Right lobe of liver (tissue), 6 donors: ENCODE measurements around the gene IP6K3. TPM values are rescaled to one million over a fixed set of nuclear protein-coding genes. Genes with fewer than 3 reads are reported as not detected.

Experiments
- ATAC-seq, 4 donors: fragments of 200-7000 bp; cut with Tn5 transposase; one replicate each; pipeline ENCODE4 v1.9.1; 2020; ENCODE audit warnings: mild to moderate bottlenecking in 4 of 4, moderate library complexity in 4 of 4
- DNase-seq, 3 donors: peaks; one replicate each; pipeline ENCODE4 v3.0.0-alpha.2; 2020
- H3K27ac ChIP-seq, 3 donors: fragments of 200-600 bp; one replicate each; pipeline ENCODE4 v1.8.0; 2022
- H3K27me3 ChIP-seq, 2 donors: fragments of 200-600 bp; one replicate each; pipeline ENCODE4 v1.8.0; 2022
- H3K36me3 ChIP-seq, 4 donors: fragments of 200-600 bp; sonication (generic) in 1 of 4; one replicate each; pipeline versions ENCODE4 v1.5.1 to v1.8.0; 2017 to 2022; ENCODE audit warnings: control low read depth in 1 of 4
- H3K4me1 ChIP-seq, 4 donors: fragments of 200-600 bp; sonication (generic) in 1 of 4; one replicate each; pipeline versions ENCODE4 v1.5.1 to v1.8.0; 2017 to 2022; ENCODE audit warnings: control low read depth in 1 of 4
- H3K4me3 ChIP-seq, 3 donors: fragments of 200-600 bp; one replicate each; pipeline ENCODE4 v1.8.0; 2022
- H3K9me3 ChIP-seq, 4 donors: fragments of 200-600 bp; sonication (generic) in 1 of 4; one replicate each; pipeline versions ENCODE4 v1.5.1 to v1.8.0; 2017 to 2022; ENCODE audit warnings: control low read depth in 1 of 4
- POLR2A ChIP-seq: fragments of 450-650 bp; IDR thresholded peaks from one replicate; pipeline ENCODE4 v1.6.1; 2017; ENCODE audit warnings: antibody characterized with exemption, mild to moderate bottlenecking
- WGBS: methylation state at CpG from one replicate; pipeline ENCODE4 v1.1.6; 2018; ENCODE audit warnings: low coverage, low lambda C conversion rate; ENCODE audit not compliant: insufficient coverage; ENCODE audit errors: missing lambda C conversion rate; 5-methylcytosine and 5-hydroxymethylcytosine counted together
- intact Hi-C, 2 donors: fragments of 100-400 bp; cut with DNase I; formaldehyde crosslinking; loops; one replicate each; pipeline versions ENCODE4 v1.11.2 to v1.14.1; 2022
- total RNA-seq, 6 experiments: library from RNA; depleted of rRNA in 2 of 6; stranded (reverse); fragments of >200 nt in 2 of 6; fragmentation: NEBNext Ultra II Directional in 3 of 6; extraction: Animal tissue kit (Norgen Biotek cat#: 25700) in 3 of 6; gene quantifications; one replicate each; pipeline versions ENCODE4 v1.1.0 to v1.2.4, GENCODE V29; 2016 to 2023
- TF ChIP-seq, protein P1 (sequence below), 4 donors: fragments of 200-600 bp in 3 of 4; fragments of 450-650 bp in 1 of 4; IDR thresholded peaks; one replicate each; pipeline versions ENCODE4 v1.5.1 to v1.8.0; 2016 to 2022; ENCODE audit warnings: antibody characterized with exemption in 4 of 4, mild to moderate bottlenecking in 2 of 4
- donor health status: DM: no; HTN: yes; CAD: no.
- donor health status: DM: no; HTN: no; CAD: no.
- donor health status: DM: no; HTN: no; CAD: no.
- donor health status: DM: no; HTN: yes; CAD: no.
- donor health status: DM: no; HTN: yes; CAD: no.

The IP6K3 gene
- total RNA-seq, 6 experiments from 2014 or later, result 4.8 to 28.0 (median 9.7) TPM

DNA sequence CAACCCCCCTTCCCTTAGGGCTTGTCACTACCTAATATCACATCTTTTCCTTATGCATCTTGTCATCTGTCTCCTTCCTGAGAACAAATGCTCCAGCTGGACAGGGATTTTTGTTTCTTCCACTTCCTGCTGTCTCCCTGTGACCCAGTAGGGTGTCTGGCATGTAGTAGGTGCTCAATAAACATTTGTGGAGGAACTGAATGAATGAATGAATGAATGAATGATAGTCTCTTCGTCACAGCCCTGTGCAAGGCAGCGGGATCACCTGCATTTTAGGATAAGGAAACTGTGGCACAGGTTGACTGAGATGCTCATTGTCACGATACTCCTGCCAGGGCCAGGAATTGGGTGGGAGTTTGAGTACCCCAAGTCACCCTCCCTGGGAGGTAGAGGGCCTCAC, 28.1 kb upstream of the IP6K3 start:
- intact Hi-C loops, result loop anchor here (5.0 kb wide), 2 partner anchors 253 to 378 kb away; no protein-coding TSS in a partner anchor
- DNase-seq (no peak), ATAC-seq (no peak)
- no peaks in the 10 kb centered on the region for H3K9me3 ChIP-seq
- no peak overlapping the region for H3K4me3 ChIP-seq
- peaks cover 0 to 3% (median 0%) of the 10 kb centered on the region in 4 donors for H3K4me1 ChIP-seq
- peaks cover 29 to 59% (median 42%) of the 10 kb centered on the region in 4 donors for H3K36me3 ChIP-seq
- no peaks in the 10 kb centered on the region for H3K27me3 ChIP-seq
- H3K27ac ChIP-seq, result no peak overlapping the region
- TF ChIP-seq, protein P1, sequence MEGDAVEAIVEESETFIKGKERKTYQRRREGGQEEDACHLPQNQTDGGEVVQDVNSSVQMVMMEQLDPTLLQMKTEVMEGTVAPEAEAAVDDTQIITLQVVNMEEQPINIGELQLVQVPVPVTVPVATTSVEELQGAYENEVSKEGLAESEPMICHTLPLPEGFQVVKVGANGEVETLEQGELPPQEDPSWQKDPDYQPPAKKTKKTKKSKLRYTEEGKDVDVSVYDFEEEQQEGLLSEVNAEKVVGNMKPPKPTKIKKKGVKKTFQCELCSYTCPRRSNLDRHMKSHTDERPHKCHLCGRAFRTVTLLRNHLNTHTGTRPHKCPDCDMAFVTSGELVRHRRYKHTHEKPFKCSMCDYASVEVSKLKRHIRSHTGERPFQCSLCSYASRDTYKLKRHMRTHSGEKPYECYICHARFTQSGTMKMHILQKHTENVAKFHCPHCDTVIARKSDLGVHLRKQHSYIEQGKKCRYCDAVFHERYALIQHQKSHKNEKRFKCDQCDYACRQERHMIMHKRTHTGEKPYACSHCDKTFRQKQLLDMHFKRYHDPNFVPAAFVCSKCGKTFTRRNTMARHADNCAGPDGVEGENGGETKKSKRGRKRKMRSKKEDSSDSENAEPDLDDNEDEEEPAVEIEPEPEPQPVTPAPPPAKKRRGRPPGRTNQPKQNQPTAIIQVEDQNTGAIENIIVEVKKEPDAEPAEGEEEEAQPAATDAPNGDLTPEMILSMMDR (IDR thresholded peaks at IDR 0.05), result no peak
- no peak for TF ChIP-seq POLR2A
- WGBS, result 100% methylated on average over 3 of the region's 3 CpGs

DNA sequence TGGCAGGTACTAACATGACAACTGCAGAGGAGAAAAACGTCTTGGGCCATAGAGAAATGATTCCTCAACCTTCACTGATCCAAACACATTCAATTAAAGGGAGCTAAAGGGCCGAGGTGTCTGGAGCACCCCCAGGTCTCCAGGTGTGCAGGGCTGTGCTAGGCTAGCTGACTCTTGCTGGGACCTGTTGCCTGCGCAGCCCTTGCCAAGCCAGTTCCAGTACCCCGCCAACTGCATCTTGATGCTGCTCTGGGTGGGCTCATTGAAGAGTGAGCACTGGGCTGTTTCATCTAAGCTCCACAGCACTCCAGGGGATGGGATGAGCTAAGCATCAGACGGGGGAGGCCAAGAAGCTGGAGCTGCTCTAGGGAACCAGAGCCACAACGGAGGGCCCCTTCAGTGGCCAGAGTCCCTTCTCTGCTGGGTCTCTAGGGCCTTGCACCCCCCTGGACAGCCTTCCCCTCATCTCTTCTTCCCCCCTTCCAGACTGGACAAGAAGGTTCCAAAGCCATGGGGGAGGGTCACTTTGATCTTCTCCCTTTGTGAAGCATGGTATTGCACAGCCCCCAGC, 26.3 kb upstream of the IP6K3 start:
- Histone ChIP-seq H3K4me1 (peaks cover 0 to 3% (median 0%) of the 10 kb centered on the region in 4 donors), H3K36me3 (peaks cover 19 to 42% (median 28%) of the 10 kb centered on the region in 4 donors), H3K27ac (no peak overlapping the region), H3K4me3 (no peak overlapping the region), H3K27me3 (no peaks in the 10 kb centered on the region), H3K9me3 (no peaks in the 10 kb centered on the region)
- WGBS, result 60% methylated on average over 3 of the region's 6 CpGs
- TF ChIP-seq POLR2A, result no peak
- TF ChIP-seq, protein P1 (IDR thresholded peaks at IDR 0.05), result no peak
- DNase-seq, result no peak
- no peak for ATAC-seq
- intact Hi-C loops, result loop anchor here (5.0 kb wide), 2 partner anchors 254 to 379 kb away; no protein-coding TSS in a partner anchor

DNA sequence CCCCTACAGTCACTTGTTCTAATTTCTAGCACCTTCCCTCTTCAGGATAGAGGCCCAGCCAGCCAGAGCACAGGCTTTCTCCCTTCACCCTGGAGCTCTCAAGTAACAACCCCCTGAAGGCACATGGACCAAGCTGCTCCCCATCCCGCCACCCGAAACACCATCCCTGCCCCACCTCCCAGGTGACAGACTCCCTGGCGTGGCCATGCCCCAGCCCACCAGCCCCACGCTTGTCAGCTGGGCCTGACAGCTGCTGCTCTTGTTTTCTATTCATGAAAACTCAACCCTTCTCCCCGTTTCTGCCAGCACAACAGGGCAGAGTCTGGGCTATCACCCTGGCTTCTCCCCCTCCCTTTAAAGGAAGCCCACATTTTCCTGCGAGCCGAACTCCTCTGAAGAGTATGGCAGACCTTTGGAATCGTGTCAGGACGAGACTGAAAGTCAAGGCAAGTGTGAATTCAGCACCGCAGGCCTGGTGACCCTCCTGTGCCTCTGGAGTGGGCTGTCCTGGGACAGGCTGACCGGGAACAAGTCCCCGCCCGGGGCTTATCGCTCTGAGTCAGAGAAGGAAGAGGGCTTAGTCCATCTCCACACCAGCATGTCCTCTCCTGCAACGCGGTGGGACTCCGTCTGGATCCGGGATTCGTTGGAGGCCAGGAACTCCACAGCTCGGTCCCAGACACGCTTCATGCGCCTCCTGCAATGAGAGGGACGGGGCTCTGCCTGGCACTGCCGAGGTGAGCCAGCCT, 25.6 kb upstream of the IP6K3 start:
- H3K4me3 ChIP-seq, result no peak overlapping the region
- no peaks in the 10 kb centered on the region for H3K27me3 ChIP-seq
- intact Hi-C loops, result loop anchor here (5.0 kb wide), 2 partner anchors 255 to 380 kb away; no protein-coding TSS in a partner anchor
- no peaks in the 10 kb centered on the region for H3K9me3 ChIP-seq
- TF ChIP-seq POLR2A, result no peak
- TF ChIP-seq, protein P1 (IDR thresholded peaks at IDR 0.05), result no peak
- peaks cover 12 to 34% (median 22%) of the 10 kb centered on the region in 4 donors for H3K36me3 ChIP-seq
- no peak for DNase-seq
- H3K4me1 ChIP-seq, result peaks cover 0 to 3% (median 0%) of the 10 kb centered on the region in 4 donors
- whole genome bisulfite sequencing, result 65% methylated on average over 7 of the region's 24 CpGs
- peak overlapping the region in 2 of 3 donors; percentile 40 to 52 for H3K27ac ChIP-seq
- ATAC-seq, result peak in 2 of 4 donors; percentile 15 to 22

DNA sequence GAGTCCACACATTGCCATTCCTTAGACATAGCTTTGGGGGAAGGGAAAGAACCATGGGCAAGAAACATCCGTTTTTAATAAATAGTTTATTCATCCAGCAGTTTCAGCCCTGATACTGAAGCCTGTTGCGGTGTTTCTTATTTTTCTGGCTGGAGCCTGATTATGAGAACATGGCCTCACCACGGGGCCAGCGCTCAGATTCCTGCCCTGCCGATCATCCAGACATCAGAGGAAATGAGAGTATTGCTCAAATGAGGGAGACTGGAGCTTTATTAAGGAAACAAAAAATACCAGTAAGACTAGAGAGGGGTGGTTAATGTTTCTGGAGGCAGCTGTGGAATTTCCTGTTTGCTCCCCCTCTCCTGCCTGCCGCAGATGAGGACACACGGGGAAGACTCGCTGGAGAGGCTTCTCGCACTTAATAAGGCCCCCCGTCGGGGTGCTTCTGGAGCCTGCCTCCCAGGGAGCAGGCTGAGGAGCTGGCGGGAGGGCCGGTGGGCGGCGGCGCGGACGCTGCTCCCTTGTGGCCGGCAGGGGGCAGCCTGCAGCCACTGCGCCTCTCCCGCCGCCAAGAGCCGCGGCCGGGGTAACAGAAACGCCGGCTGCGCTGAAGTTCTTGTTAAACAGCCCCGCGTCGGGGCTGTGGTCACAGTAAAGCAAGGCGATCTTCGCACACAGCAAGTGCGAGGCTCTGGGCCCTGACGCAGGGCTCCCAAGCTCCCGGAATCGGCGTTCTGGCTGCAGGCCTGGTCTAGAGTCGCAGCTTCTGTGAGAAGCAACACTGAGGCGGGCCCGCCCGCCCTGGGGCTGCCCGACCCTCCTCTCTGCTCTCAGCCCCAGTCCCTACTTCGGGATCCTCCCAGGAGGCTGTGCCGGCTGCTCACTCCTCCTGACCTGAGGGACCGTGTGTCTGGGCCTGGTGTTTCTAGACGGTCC, 24.7 kb upstream of the IP6K3 start:
- TF ChIP-seq POLR2A, result no peak
- TF ChIP-seq, protein P1 (IDR thresholded peaks at IDR 0.05), result peak; percentile 88 to 99 (median 96)
- Histone ChIP-seq H3K9me3 (no peaks in the 10 kb centered on the region), H3K27me3 (no peaks in the 10 kb centered on the region), H3K36me3 (peaks cover 9 to 26% (median 15%) of the 10 kb centered on the region in 4 donors), H3K4me1 (peaks cover 0 to 3% (median 0%) of the 10 kb centered on the region in 4 donors), H3K27ac (peak overlapping the region in 2 of 3 donors; percentile 40 to 52), H3K4me3 (no peak overlapping the region)
- DNase-seq (peak; percentile 64 to 75 (median 74)), ATAC-seq (peak; percentile 80 to 92 (median 84))
- intact Hi-C loops, result loop anchor here (5.0 kb wide), 2 partner anchors 256 to 381 kb away; no protein-coding TSS in a partner anchor
- WGBS, result 21% methylated on average over 14 of the region's 47 CpGs
